HG02798 (cell line): ENCODE results near the gene ALDH1L2.
"Not testable (repeated sequence)": the region's sequence is repeated elsewhere in the genome, so short reads cannot be mapped to it uniquely, and the experiment has no call there.

Source experiments
- ATAC-seq: cut with Tn5 transposase; IDR thresholded peaks from one replicate; pipeline ENCODE4 v1.9.1; 2021; ENCODE audit warnings: mild to moderate bottlenecking; ENCODE audit not compliant: unreplicated experiment, poor library complexity

Gene ALDH1L2

DNA sequence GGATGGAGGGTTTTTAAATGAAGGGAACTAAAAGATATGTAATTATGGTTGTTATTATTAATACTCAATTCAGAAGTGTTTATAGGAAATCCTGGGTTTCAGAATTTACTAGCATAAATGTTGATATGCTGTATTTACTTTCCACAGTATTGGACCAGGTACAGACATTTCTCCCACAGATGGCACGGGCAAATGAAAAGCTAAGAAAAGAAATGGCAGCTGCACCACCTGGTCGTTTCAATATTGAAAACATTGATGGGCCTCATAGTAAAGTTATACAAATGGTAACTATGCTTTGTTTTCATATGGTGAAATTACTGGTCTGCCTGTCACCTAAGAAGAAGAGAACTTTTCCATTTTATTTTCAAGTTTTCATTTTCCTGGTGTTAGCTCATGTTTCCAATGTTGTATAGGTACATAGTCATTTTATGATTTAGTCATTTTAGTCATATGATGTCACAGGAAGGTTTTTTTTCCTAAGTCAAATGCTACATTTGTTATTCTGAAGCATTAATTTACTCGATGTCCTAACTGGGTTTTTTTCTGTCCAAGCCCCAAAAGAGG, 92.6 kb downstream of the ALDH1L2 start:
- no peak for ATAC-seq

DNA sequence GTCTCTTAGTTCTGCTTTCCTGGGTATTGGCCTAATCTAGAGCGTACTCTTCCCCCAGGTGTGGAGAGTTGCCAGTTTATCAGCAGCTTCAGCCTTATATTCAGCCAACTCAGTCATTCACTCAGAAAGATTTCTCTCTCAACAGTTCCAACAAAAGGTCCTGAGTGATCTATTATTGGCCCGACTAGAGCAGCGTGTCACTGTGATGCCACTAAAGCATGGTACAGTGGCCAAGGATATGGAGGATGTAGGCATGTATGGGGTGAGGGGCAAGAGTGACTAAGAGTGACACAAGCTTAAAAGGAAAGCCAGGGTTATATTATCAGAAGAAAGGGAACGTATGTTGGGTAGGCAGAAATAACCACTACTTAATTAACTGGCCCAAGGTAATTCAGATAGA, 93.3 kb downstream of the ALDH1L2 start:
- ATAC-seq, result no peak

DNA sequence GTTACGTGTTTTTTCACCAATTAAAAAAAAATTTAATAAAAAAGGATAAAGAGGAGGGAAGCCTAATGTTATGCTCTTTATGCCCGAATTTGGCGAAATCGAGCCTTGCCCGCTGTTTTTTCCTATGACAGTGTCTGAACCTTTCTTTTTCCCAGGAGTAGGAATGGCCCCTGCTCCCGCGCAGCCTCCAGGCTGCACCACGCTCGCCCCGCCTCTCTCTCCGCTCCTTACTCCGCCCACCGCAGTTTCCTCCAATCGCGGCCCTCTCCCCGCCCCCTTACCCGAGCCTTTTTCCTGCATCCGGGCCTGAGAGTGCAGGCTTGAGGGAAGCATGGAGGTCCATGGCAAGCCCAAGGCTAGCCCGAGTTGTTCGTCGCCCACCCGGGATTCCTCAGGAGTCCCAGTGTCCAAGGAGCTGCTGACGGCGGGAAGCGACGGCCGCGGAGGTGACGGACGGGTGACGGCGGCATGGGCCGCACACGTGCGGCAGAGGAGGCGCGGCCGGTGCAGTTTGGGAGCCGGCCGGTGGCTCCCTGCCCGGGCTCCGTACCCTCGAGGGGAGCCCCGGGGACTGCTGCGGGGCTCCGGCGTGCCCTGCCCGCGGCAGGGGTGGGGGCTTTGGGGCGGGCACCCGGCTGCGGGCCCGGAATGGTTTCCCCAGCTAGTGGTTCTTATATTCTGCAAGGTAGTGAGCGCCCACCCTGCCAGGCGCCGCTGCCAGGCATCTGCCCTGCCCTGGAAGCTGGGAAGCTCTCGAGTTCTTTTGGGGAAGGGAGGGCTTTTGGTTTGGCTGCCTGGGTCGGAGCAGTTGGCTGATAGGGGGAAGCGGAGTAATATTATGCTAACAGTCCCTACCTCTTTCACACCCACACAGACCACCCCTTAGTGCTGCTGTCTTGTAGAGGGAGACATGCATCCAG, 98.0 kb downstream of the ALDH1L2 start, which contains the start of gene NOPCHAP1:
Gene NOPCHAP1, plus strand, starts transcription at position 295 of the 920 bp plus-strand sequence. Its CDS starts 37 bp downstream, at position 332.
- peak; percentile 97 for ATAC-seq

DNA sequence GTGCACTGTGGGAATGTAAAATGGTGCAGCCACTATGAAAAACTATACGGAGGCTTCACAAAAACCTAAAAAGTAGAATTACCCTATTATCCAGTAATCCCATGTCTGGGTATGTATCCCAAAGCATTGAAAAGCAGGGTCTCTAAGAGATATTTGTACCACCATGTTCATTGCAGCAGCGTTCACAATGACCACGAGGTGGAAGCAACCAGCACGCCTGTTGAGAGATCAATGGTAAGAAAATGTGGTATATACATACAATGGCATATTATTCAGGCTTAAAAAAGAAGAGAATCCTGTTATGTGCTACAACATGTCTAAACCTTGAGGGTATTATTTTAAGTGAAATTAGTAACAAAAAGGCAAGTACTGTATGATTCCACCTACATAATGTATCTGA, 99.1 kb downstream of the ALDH1L2 start:
- ATAC-seq, result no peak

DNA sequence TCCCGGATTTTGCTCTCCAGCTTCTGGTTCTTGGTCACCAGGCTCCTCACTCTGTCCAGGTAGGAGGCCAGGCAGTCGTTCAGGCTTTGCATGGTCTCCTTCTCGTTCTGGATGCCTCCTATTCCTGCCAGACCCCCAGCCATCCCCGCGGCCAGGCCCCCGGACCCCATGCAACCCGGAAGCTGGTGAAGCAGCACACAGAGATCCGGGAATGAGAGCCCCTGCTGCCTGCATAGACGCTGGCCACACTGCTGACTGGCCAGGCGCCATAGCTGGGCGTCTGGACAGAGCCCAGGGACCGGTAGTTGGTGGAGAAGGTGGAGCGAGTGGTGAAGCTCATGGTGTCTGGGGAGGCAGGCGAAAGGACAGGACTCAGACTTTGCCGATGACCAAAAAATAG, 106.6 kb downstream of the ALDH1L2 start:
- not testable (repeated sequence) for ATAC-seq

DNA sequence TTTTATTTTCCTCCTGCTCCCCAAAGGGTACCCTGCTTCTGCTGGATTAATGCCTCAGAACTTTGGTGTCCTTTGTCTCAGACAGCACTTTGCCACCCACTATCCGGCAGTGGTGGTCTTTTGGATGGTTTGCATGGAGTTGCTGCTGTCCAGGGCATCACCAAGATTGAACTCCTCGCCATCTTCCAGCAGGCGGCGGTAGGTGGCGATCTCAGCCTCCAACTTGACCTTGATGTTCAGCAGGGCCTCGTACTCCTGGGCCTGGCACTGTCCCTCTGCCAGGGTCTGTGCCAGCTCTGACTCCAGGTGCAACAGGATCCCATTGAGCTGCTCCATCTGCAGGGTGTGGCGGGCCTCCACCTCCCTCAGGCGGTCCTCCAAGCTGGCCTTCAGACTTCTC, 107.6 kb downstream of the ALDH1L2 start:
- no peak for ATAC-seq

DNA sequence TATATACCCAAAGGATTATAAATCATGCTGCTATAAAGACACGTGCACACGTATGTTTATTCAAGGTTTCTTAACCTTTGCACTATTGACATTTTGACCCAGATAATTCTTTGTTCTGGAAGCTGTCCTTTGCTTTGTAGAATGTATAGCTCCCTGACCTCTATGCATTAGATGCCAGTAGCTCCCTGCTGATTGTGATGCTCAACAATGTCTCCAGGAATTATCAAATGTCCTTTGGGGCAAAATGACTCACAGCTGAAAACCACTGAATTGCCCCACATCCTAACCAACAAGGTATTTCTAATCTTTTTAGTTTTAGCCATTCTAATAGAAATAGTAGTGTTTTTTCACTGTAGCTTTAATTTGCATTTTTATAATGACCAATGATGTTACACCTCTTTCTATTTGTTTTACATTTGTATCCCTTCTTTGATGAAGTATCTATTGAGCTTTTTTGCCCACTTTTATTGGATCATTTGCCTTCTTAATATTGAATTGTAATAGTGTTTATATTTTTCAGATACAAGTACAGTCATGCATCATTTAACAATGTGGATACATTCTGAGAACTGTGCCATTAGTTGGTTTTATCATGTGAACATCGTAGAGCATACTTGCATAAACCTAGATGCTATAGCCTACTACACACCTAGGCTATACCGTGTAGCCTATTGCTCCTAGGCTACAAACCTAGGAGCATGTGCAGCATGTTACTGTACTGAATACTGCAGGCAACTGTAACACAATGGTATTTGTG, 108.5 kb downstream of the ALDH1L2 start:
- ATAC-seq, result no peak

DNA sequence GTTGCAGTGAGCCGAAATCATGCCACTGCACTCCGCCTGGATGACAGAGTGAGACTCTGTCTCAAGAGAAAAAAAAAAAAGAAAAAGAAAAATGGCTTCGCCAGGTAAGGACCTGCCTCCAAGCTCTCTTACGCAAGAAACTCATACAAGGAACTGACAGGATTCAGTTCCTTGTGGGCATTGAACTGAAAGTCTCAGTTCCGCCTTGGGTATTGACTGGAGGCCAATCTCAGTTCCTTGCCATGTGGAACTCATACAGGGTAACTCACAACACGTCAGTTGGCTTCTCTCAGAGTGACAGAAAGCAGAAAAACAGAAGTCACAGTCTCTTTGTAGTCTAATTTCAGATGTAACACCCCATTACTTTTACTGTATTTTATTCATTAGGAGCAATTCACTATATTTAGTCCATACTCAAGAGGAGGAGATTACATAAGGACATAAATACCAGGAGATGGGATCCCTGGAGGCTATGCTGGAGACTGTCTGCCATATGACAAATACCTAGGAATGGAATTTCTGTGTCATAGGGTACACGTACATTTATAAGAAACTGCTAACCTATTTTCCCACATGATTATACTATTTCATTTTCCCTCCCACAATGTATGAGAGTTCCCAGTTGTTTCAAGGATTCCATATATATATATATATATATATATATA, 109.5 kb downstream of the ALDH1L2 start:
- peak; percentile 98 for ATAC-seq

DNA sequence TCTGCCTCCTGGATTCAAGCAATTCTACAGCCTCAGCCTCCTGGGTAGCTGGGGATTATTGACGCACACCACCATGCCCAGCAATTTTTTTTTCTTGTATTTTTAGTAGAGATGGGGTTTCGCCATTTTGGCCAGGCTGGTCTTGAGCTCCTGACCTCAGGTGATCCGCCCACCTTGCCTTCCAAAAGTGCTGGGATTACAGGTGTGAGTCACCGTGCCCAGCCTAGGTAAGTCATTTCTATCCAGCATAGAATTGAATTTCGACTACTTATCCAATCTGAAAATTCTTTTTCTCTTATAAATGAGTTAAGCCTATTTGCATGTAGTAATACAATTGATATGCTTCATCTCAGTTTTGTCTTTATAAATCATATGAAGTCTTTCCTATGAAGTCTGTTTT, 111.0 kb downstream of the ALDH1L2 start:
- no peak for ATAC-seq

DNA sequence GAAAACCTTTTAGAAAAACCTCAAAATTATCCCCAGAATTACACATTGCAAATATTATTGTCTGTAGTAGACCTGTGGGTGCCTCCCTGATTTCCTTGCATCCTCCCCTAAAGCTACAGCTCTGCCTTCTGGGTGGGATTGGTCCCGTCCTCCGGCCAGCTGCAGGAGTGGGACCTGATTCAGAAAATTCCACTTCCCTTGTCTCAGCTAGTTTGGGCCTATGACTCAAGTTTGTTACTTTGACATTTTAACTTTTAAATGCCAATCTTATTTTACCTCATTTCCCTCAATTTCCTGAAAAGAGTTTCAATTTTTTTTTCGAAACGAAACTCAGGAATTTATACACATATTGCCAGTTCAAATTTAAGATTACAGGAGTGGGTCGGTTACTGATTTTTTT, 113.0 kb downstream of the ALDH1L2 start:
- ATAC-seq, result no peak
